ENCODE data around the gene MATK.
"Not testable (repeated sequence)": the region's sequence is repeated elsewhere in the genome, so short reads cannot be mapped to it uniquely, and the experiment has no call there.

The MATK gene

DNA sequence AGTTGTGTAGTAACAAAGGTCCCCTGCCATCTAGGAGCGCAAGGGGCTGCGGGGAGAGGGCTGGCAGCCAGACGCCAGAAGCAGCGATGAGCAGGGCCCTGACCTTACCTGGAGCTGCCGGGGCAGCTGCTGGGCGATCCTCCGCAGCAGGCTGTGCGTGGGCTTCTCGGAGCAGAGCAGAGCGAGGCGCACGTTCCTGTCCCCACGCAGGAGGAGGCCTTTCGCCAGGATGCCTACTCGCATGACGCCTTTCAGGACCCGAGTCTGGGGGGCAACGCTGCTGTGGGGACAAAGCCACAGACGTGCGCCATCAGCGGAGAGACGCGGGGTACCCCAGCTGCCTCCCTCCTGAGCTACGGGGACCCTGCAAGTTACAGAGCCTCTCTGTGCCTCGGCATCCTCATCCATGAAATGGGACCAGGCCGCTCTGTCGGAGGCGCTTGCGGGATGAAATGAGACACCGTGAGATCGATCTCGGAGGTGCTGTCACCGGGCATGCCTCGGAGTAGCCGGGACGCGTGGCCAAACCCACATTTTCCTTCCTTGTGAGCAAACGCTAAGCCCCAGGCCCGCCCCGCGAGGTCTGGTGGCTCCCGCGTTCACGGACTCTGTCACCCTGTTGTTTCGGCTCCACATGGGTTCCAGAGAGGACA, 30.5 kb upstream of the MATK start (continued):
- TF ChIP-seq ZNF394 (tag by site-specific recombination; IDR thresholded peaks at IDR 0.05; ENCODE audit: borderline replicate concordance) (no peak), ZBTB21 (tag by site-specific recombination; IDR thresholded peaks at IDR 0.05) (no peak)

GRCh38 chr19:3816148-3816547, 30.0 kb upstream of the MATK start:
- not testable (repeated sequence) for H3K9me3 ChIP-seq (ENCODE audit: control insufficient read depth, insufficient read depth, low read depth, low read length); H3K4me1 ChIP-seq (ENCODE audit: control insufficient read depth, insufficient read depth, low read length); H3K36me3 ChIP-seq (ENCODE audit: control insufficient read depth in 2 of 2, insufficient read depth in 1 of 2, low read length in 2 of 2); H3K27ac ChIP-seq (ENCODE audit: extremely low read depth, low read depth, low read length); H3K4me3 ChIP-seq (ENCODE audit: low read depth, low read length)
- TF ChIP-seq EGR2 (tag by site-specific recombination; IDR thresholded peaks at IDR 0.05; ENCODE audit: low read depth) (peak; percentile 57; the same call in 1 of the 2 replicates), ZFHX2 (tag by site-specific recombination; conservative IDR thresholded peaks at IDR 0.05) (peak; percentile 35; the same call in 1 of the 2 replicates)
- ChIA-PET CTCF (interaction anchor here (0.5 to 0.6 kb wide), 2 partner anchors 14 to 1387 kb away, joined by 3 read pairs; no protein-coding TSS in a partner anchor), POLR2A (interaction anchor here (0.6 to 0.7 kb wide), 2 partner anchors 107 to 1441 kb away, joined by 4 to 5 read pairs; no protein-coding TSS in a partner anchor)

GRCh38 chr19:3814648-3815047, 28.5 kb upstream of the MATK start:
- Histone ChIP-seq H3K9me3 (ENCODE audit: control insufficient read depth, insufficient read depth, low read depth, low read length) (no peaks in the 10 kb centered on the region), H3K4me1 (ENCODE audit: control insufficient read depth, insufficient read depth, low read length) (no peaks in the 10 kb centered on the region), H3K36me3 (ENCODE audit: control insufficient read depth in 2 of 2, insufficient read depth in 1 of 2, low read length in 2 of 2) (no peaks in the 10 kb centered on the region), H3K27ac (ENCODE audit: extremely low read depth, low read depth, low read length) (no peak overlapping the region), H3K4me3 (ENCODE audit: low read depth, low read length) (no peak overlapping the region)
- ChIA-PET CTCF (no interaction called here), POLR2A (no interaction called here)
- TF ChIP-seq GLIS1 (tag by site-specific recombination; IDR thresholded peaks at IDR 0.05) (no peak), ZFP41 (tag by site-specific recombination; IDR thresholded peaks at IDR 0.05; ENCODE audit: borderline replicate concordance) (no peak), ZBTB7A (tag by site-specific recombination; IDR thresholded peaks at IDR 0.05; ENCODE audit: low read depth) (no peak), BCL11B (tag by site-specific recombination; IDR thresholded peaks at IDR 0.05; ENCODE audit: low read depth) (no peak), ZNF350 (tag by site-specific recombination; IDR thresholded peaks at IDR 0.05) (no peak), YY1 (tag by site-specific recombination; IDR thresholded peaks at IDR 0.05) (no peak), REST (tag by site-specific recombination; IDR thresholded peaks at IDR 0.05) (no peak), KLF17 (tag by site-specific recombination; IDR thresholded peaks at IDR 0.05) (no peak), ZBTB20 (tag by site-specific recombination; IDR thresholded peaks at IDR 0.05) (no peak), ZNF623 (tag by site-specific recombination; IDR thresholded peaks at IDR 0.05) (no peak), ZNF175 (tag by site-specific recombination; IDR thresholded peaks at IDR 0.05) (no peak), ZSCAN4 (tag by site-specific recombination; IDR thresholded peaks at IDR 0.05) (no peak)

Measured in HEK293 (cell line).